K562 (cell line): ENCODE data around the gene ATP5PB. TPM values are rescaled to one million over a fixed set of nuclear protein-coding genes. Genes with fewer than 3 reads are reported as not detected.

Experiments
- CHD2 ChIP-seq: IDR thresholded peaks from 2 replicates; pipeline ENCODE4 v1.6.1; 2011; ENCODE audit warnings: low read depth, low read length
- CHD4 ChIP-seq: fragments of 200-600 bp; sonication (generic); IDR thresholded peaks from 3 replicates; pipeline ENCODE4 v1.6.1; 2012; ENCODE audit warnings: low read depth, mild to moderate bottlenecking, mixed read lengths, low read length, inconsistent platforms; ENCODE audit not compliant: insufficient read depth, insufficient replicate concordance, poor library complexity, severe bottlenecking
- CREBBP ChIP-seq: IDR thresholded peaks from one replicate; pipeline ENCODE4 v1.6.1; 2012; ENCODE audit warnings: low read depth, mild to moderate bottlenecking, control low read depth, inconsistent platforms, low read length
- CREM ChIP-seq: IDR thresholded peaks from 2 replicates; pipeline ENCODE4 v1.6.1; 2014; ENCODE audit warnings: antibody characterized with exemption, low read depth
- DDX20 ChIP-seq: fragments of 450-650 bp; IDR thresholded peaks from 2 replicates; pipeline ENCODE4 v1.6.1; 2016; ENCODE audit warnings: missing genetic modification characterization, low read depth, mild to moderate bottlenecking, missing compliant biosample characterization, moderate library complexity
- FOXK2 ChIP-seq, 2 experiments: fragments of 450-650 bp; IDR thresholded peaks in 1 of 2; conservative IDR thresholded peaks in 1 of 2; 2 replicates each; pipeline ENCODE4 v1.6.1; 2016; ENCODE audit warnings: low read depth in 2 of 2, mild to moderate bottlenecking in 1 of 2
- POLR2G ChIP-seq: fragments of 200-400 bp; formaldehyde crosslinking; IDR thresholded peaks from 2 replicates; pipeline ENCODE4 v1.6.1; 2017; ENCODE audit warnings: low read depth, mild to moderate bottlenecking, antibody characterized with exemption, low read length, moderate library complexity
- RB1 ChIP-seq: fragments of 450-650 bp; IDR thresholded peaks from 2 replicates; pipeline ENCODE4 v1.6.1; 2017; ENCODE audit warnings: low read depth, mild to moderate bottlenecking
- SMC3 ChIP-seq: conservative IDR thresholded peaks from 2 replicates; pipeline ENCODE4 v1.6.1; 2011; ENCODE audit warnings: low read depth, low read length, improper control_type of control experiment; ENCODE audit not compliant: insufficient read depth
- SPI1 ChIP-seq: IDR thresholded peaks from 2 replicates; pipeline ENCODE4 v1.6.1; 2011; ENCODE audit warnings: low read depth, low read length, control low read depth, borderline replicate concordance
- STAG1 ChIP-seq: sonication (generic); formaldehyde crosslinking; IDR thresholded peaks from 2 replicates; pipeline ENCODE4 v1.5.0; 2020; ENCODE audit warnings: missing genetic modification reagents, borderline replicate concordance
- TCF7 ChIP-seq: sonication (generic); IDR thresholded peaks from 2 replicates; pipeline ENCODE4 v1.6.1; 2016; ENCODE audit warnings: antibody characterized with exemption, borderline replicate concordance
- TEAD1 ChIP-seq, 2 experiments: fragments of 450-650 bp in 1 of 2; sonication (generic) in 1 of 2; formaldehyde crosslinking; IDR thresholded peaks; 2 replicates each; pipeline versions ENCODE4 v1.4.0 to v1.8.0; 2020 to 2022; ENCODE audit warnings: mild to moderate bottlenecking in 2 of 2, missing genetic modification reagents in 1 of 2
- ZBTB17 ChIP-seq: fragments of 450-650 bp; formaldehyde crosslinking; IDR thresholded peaks from 2 replicates; pipeline ENCODE4 v1.4.0; 2020; ENCODE audit warnings: mild to moderate bottlenecking
- ZFP30 ChIP-seq: fragments of 250-450 bp; sonication (Bioruptor Pico); IDR thresholded peaks from 2 replicates; pipeline ENCODE4 v1.8.0; 2022; ENCODE audit warnings: moderate library complexity, mild to moderate bottlenecking, inconsistent platforms, borderline replicate concordance
- ZFP36 ChIP-seq: fragments of 150-350 bp; IDR thresholded peaks from 2 replicates; pipeline ENCODE4 v1.6.1; 2018; ENCODE audit warnings: low read length, low read depth; ENCODE audit not compliant: partially characterized antibody
- ZNF197 ChIP-seq: fragments of 200-800 bp; sonication (Bioruptor generic); IDR thresholded peaks from 2 replicates; pipeline ENCODE4 v1.6.1; 2016; ENCODE audit warnings: low read depth, missing genetic modification characterization, missing compliant biosample characterization
- ZNF316 ChIP-seq: fragments of 450-650 bp; IDR thresholded peaks from 2 replicates; pipeline ENCODE4 v1.6.1; 2016
- ZNF586 ChIP-seq: fragments of 450-650 bp; formaldehyde crosslinking; conservative IDR thresholded peaks from 2 replicates; pipeline ENCODE4 v1.4.0; 2020; ENCODE audit warnings: mild to moderate bottlenecking, moderate library complexity
- ZSCAN32 ChIP-seq: fragments of 450-650 bp; formaldehyde crosslinking; IDR thresholded peaks from 2 replicates; pipeline ENCODE4 v1.4.0; 2020; ENCODE audit warnings: mild to moderate bottlenecking, moderate library complexity
- polyA plus RNA-seq, 8 experiments: library from polyadenylated mRNA; depleted of rRNA in 4 of 8; stranded (reverse) in 5 of 8; unstranded in 3 of 8; fragments of >200 nt; fragmentation: Nextera tagmentation in 2 of 8; fragmentation: Illumina TruSeq in 1 of 8; extraction: Ambion mirVana in 2 of 8; extraction: Trizol in 1 of 8; gene quantifications; 2 replicates each; pipeline versions ENCODE4 v1.2.1 to v1.2.3, GENCODE V29; 2011 to 2014; ENCODE audit warnings: inconsistent platforms in 1 of 8, missing spikeins in 1 of 8
- total RNA-seq, 7 experiments: library from RNA; depleted of rRNA in 6 of 7; stranded (reverse); fragments of >200 nt in 6 of 7; fragmentation: Illumina TruSeq in 2 of 7; extraction: Trizol in 2 of 7; gene quantifications; 2 replicates each; pipeline versions ENCODE4 v1.2.1 to v1.2.3, GENCODE V29; 2011 to 2021; ENCODE audit warnings: low replicate concordance in 1 of 7
- TF ChIP-seq, protein P1 (sequence below): fragments of 450-650 bp; conservative IDR thresholded peaks from 2 replicates; pipeline ENCODE4 v1.6.1; 2016; ENCODE audit warnings: missing genetic modification characterization, low read depth, mild to moderate bottlenecking, control low read depth, missing compliant biosample characterization
- TF ChIP-seq, protein P2 (sequence below): sonication (generic); formaldehyde crosslinking; IDR thresholded peaks from 2 replicates; pipeline ENCODE4 v1.8.1; 2022; ENCODE audit warnings: missing genetic modification reagents
- TF ChIP-seq, protein P3 (sequence below): fragments of 250-450 bp; sonication (Bioruptor Pico); IDR thresholded peaks from 2 replicates; pipeline ENCODE4 v1.4.0; 2020

ATP5PB gene
- total and polyA plus RNA-seq, 9 of the 15 experiments (the other 6 are each of a cell fraction or from before 2014, with no cell fraction given), result 651 to 2,735 (median 1,061) TPM

DNA sequence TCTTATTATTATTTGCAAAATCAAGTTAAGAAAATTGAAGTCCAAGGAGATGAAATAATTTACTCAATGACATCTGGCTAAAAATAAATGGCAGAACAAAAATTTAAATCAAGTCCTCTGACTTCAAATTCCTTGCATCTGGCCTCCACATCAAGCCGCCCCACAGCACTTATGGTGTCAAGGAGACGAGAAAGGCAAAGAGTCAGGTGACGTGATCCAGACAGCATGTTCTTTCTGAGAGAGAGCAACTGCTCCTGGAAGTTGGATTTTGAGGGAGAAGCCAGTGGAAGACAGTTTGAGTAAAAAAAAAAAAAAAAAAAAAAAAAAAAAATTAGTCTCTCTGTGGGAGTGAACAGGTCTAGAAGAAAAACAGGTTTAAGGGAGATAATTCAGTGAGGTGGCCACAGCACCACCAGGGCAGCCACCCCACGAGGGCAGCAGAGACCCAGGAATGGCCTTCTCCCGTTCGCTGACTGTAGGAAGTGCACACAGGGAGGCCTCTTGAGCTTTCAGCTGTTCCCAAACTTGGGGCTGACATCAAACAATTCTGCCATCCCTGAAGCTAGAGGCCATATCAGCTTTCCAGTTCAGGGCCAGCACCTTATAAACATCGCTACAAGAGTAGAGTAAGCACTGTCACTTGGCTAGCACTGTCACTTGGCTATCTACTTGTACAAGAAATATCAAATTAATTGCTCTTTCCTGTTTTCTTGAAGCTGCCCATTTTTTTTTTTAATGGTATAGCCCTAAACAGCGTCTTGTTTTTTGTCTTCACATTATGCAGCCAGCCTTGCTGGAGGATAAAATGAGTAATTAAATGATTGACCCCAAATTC is 32.3 kb downstream of the ATP5PB start (continued):
- 0 out of 2 replicates have a peak, but pooled peaks have one; percentile 36 for TF ChIP-seq TCF7
- TF ChIP-seq, protein P1, sequence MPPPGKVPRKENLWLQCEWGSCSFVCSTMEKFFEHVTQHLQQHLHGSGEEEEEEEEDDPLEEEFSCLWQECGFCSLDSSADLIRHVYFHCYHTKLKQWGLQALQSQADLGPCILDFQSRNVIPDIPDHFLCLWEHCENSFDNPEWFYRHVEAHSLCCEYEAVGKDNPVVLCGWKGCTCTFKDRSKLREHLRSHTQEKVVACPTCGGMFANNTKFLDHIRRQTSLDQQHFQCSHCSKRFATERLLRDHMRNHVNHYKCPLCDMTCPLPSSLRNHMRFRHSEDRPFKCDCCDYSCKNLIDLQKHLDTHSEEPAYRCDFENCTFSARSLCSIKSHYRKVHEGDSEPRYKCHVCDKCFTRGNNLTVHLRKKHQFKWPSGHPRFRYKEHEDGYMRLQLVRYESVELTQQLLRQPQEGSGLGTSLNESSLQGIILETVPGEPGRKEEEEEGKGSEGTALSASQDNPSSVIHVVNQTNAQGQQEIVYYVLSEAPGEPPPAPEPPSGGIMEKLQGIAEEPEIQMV (tag), result no peak
- peak; percentile 90; the same call in 1 of the 2 replicates for TF ChIP-seq STAG1 (CRISPR knock-in tag)
- TF ChIP-seq ZBTB17 (CRISPR knock-in tag), result no peak
- TF ChIP-seq ZFP36, result peak; percentile 24
- no peak for TF ChIP-seq TEAD1 (CRISPR knock-in tag; IDR thresholded peaks at IDR 0.05)
- TF ChIP-seq ZNF197 (CRISPR knock-in tag), result no peak
- 0 out of 2 replicates have a peak, but pooled peaks have one; percentile 42 for TF ChIP-seq CREM
- TF ChIP-seq RB1, result peak; percentile 79
- no peak for TF ChIP-seq CHD4
- no peak for TF ChIP-seq FOXK2 (conservative IDR thresholded peaks at IDR 0.05 in 1 of 2, IDR thresholded peaks at IDR 0.05 in 1 of 2; ENCODE audit: low read depth in 2 of 2)
- TF ChIP-seq, protein P2, sequence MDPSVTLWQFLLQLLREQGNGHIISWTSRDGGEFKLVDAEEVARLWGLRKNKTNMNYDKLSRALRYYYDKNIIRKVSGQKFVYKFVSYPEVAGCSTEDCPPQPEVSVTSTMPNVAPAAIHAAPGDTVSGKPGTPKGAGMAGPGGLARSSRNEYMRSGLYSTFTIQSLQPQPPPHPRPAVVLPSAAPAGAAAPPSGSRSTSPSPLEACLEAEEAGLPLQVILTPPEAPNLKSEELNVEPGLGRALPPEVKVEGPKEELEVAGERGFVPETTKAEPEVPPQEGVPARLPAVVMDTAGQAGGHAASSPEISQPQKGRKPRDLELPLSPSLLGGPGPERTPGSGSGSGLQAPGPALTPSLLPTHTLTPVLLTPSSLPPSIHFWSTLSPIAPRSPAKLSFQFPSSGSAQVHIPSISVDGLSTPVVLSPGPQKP (CRISPR knock-in tag), result no peak
- no peak for TF ChIP-seq DDX20 (tag)
- TF ChIP-seq ZSCAN32 (CRISPR knock-in tag), result no peak
- TF ChIP-seq, protein P3, sequence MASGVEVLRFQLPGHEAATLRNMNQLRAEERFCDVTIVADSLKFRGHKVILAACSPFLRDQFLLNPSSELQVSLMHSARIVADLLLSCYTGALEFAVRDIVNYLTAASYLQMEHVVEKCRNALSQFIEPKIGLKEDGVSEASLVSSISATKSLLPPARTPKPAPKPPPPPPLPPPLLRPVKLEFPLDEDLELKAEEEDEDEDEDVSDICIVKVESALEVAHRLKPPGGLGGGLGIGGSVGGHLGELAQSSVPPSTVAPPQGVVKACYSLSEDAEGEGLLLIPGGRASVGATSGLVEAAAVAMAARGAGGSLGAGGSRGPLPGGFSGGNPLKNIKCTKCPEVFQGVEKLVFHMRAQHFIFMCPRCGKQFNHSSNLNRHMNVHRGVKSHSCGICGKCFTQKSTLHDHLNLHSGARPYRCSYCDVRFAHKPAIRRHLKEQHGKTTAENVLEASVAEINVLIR (CRISPR knock-in tag), result no peak
- peak; percentile 48; the same call in 1 of the 2 replicates for TF ChIP-seq SPI1
- TF ChIP-seq POLR2G, result no peak
- no peak for TF ChIP-seq ZFP30 (CRISPR knock-in tag)
- TF ChIP-seq CHD2, result no peak
- TF ChIP-seq ZNF586, result no peak
- no peak for TF ChIP-seq CREBBP
- no peak for TF ChIP-seq ZNF316
- peak; percentile 92 for TF ChIP-seq SMC3
